Stimulated activated CD4-positive, alpha-beta T cell treated with anti-CD3 and anti-CD28 coated beads, Interleukin-15, amount 100 ng/mL, for 1 hour (primary cell): ENCODE measurements around the gene ARFGEF3.

Experiments used
- DNase-seq, 2 donors: peaks; one replicate each; pipeline ENCODE4 v3.0.0-alpha.2; 2020; ENCODE audit warnings: low read depth in 1 of 2, low spot score in 1 of 2

Gene ARFGEF3

GRCh38 chr6:138307352-138307751 is 145.6 kb downstream of the ARFGEF3 start:
- no peak for DNase-seq

- no peak for DNase-seq
These were observed 146.3 kb downstream of the ARFGEF3 start for GRCh38 chr6:138307816-138308730.

GRCh38 chr6:138308731-138309110 is 147.0 kb downstream of the ARFGEF3 start:
- no peak for DNase-seq

- DNase-seq = no peak
These were observed 148.0 kb downstream of the ARFGEF3 start for GRCh38 chr6:138309695-138310094.

- DNase-seq = no peak
These were observed 148.6 kb downstream of the ARFGEF3 start for GRCh38 chr6:138310294-138310693.

- no peak for DNase-seq
These were observed 149.1 kb downstream of the ARFGEF3 start for GRCh38 chr6:138310821-138311220.

- no peak for DNase-seq
These were observed 149.5 kb downstream of the ARFGEF3 start for GRCh38 chr6:138311268-138311667.

- no peak for DNase-seq
These were observed 157.1 kb downstream of the ARFGEF3 start for GRCh38 chr6:138318741-138319375.

GRCh38 chr6:138321934-138322333 is 160.2 kb downstream of the ARFGEF3 start:
- DNase-seq = no peak

GRCh38 chr6:138323821-138324220 is 162.1 kb downstream of the ARFGEF3 start:
- DNase-seq = no peak

GRCh38 chr6:138328210-138328609 is 166.5 kb downstream of the ARFGEF3 start:
- DNase-seq = no peak

- no peak for DNase-seq
These were observed 169.0 kb downstream of the ARFGEF3 start for GRCh38 chr6:138330763-138331162.

GRCh38 chr6:138331444-138331843 is 169.7 kb downstream of the ARFGEF3 start:
- DNase-seq = no peak

GRCh38 chr6:138331984-138332383 is 170.2 kb downstream of the ARFGEF3 start:
- no peak for DNase-seq

- no peak for DNase-seq
These were observed 172.3 kb downstream of the ARFGEF3 start for GRCh38 chr6:138334000-138334399.

GRCh38 chr6:138334963-138335362 is 173.2 kb downstream of the ARFGEF3 start:
- no peak for DNase-seq

- DNase-seq = no peak
These were observed 174.5 kb downstream of the ARFGEF3 start for GRCh38 chr6:138336221-138336620.

- DNase-seq = no peak
These were observed 175.3 kb downstream of the ARFGEF3 start for GRCh38 chr6:138337076-138337475.

GRCh38 chr6:138339024-138339423 is 177.3 kb downstream of the ARFGEF3 start:
- no peak for DNase-seq

- DNase-seq = no peak
These were observed 179.4 kb downstream of the ARFGEF3 start for GRCh38 chr6:138341176-138341575.

GRCh38 chr6:138343112-138343511 is 181.4 kb downstream of the ARFGEF3 start:
- DNase-seq = no peak

GRCh38 chr6:138345565-138346285 is 184.0 kb downstream of the ARFGEF3 start:
- DNase-seq = no peak
